Neural progenitor cell (in vitro differentiated cells): Measurements from ENCODE around the gene ANO8.
A peak's percentile ranks its signal among the peaks of the same experiment; 100 is the strongest.

Experiments
- EZH2 ChIP-seq: fragments of 200-600 bp; sonication (generic); IDR thresholded peaks from 2 replicates; pipeline ENCODE4 v1.6.1; 2017; ENCODE audit warnings: antibody characterized with exemption, mild to moderate bottlenecking, moderate library complexity
- TF ChIP-seq, protein P1 (sequence below): fragments of 200-600 bp; sonication (generic); IDR thresholded peaks from 2 replicates; pipeline ENCODE4 v1.5.1; 2017; ENCODE audit warnings: antibody characterized with exemption, mild to moderate bottlenecking

DNA sequence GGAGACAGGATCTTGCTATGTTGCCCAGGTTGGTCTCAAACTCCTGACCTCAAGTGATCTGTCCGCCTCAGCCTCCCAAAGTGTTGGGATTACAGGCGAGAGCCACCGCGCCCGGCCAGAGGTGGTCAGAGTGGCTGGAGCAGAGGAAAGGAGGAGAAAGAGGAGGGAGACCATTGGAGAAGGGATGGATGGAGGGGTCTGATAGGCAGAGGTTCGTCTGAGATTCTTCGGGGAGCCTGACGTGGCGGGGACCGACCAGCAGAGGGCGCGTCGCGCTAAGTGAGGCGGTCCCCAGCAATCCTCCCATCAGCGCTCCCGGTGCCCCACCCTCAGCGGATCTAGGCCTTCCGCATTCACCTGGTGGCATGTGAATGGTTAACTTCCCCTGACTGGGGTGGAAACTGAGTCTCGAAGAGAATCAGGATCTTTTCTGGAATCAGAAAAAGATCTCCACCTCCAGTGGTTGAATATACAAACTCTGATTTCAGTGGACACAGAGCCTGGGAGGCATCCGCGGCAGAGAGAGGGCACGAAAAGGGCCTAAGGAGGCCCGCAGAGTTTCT, 11.5 kb upstream of the ANO8 start:
- TF ChIP-seq, protein P1, sequence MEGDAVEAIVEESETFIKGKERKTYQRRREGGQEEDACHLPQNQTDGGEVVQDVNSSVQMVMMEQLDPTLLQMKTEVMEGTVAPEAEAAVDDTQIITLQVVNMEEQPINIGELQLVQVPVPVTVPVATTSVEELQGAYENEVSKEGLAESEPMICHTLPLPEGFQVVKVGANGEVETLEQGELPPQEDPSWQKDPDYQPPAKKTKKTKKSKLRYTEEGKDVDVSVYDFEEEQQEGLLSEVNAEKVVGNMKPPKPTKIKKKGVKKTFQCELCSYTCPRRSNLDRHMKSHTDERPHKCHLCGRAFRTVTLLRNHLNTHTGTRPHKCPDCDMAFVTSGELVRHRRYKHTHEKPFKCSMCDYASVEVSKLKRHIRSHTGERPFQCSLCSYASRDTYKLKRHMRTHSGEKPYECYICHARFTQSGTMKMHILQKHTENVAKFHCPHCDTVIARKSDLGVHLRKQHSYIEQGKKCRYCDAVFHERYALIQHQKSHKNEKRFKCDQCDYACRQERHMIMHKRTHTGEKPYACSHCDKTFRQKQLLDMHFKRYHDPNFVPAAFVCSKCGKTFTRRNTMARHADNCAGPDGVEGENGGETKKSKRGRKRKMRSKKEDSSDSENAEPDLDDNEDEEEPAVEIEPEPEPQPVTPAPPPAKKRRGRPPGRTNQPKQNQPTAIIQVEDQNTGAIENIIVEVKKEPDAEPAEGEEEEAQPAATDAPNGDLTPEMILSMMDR = peak; percentile 91
- no peak for TF ChIP-seq EZH2
